Stimulated activated CD8-positive, alpha-beta memory T cell treated with anti-CD3 and anti-CD28 coated beads, Interleukin-4, amount 100 ng/mL, for 4 hours (primary cell): ENCODE measurements around the gene CD96.
"Not testable (repeated sequence)": the region's sequence is repeated elsewhere in the genome, so short reads cannot be mapped to it uniquely, and the experiment has no call there.

Experiments used
- DNase-seq, 2 donors: peaks; one replicate each; pipeline ENCODE4 v3.0.0-alpha.2; 2020; ENCODE audit warnings: low read depth in 2 of 2, low spot score in 1 of 2

CD96 gene

GRCh38 chr3:111548756-111549155 is 6.8 kb downstream of the CD96 start:
- no peak for DNase-seq

- DNase-seq, result not testable (repeated sequence)
These were observed 19.9 kb downstream of the CD96 start for GRCh38 chr3:111561902-111562301.

DNA sequence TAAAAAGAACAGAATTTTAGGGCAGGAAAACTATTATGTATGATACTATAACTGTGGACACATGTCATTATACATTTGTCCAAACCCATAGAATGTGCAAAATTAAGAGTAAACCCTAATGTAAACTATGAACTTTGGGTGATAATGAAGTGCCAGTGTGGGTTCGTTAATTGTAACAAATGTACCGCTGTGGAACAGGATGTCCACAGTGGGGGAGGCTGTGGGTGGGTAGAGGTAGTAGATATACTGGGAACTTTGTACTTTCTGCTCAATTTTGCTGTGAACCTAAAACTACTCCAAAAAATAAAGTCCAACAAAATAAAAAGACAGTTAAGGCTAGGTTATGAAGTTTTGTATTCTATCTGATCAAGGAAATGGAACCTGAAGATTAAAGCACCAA is 24.8 kb downstream of the CD96 start:
- DNase-seq, result no peak

- DNase-seq, result no peak
These were observed 26.4 kb downstream of the CD96 start for GRCh38 chr3:111568355-111568754.

DNA sequence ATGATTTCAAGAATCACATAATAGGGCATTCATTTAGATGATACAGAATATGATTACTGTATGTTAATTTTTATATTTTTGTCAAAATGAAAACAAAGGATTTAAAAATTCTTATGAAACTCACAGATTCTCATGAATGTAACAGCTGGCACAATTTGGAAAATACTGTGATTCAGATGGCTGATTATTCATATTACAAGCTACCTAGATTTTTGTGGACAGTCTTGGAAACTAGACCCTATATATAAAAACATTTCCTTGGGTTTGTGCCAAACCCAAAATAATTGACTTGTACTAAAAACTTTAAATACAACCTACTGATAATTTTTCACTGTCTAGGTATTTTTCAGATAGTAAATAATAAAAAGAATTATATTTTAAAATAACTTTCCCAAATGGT is 26.9 kb downstream of the CD96 start:
- DNase-seq, result no peak

GRCh38 chr3:111570404-111571030 is 28.5 kb downstream of the CD96 start:
- no peak for DNase-seq

- DNase-seq, result no peak
These were observed 29.3 kb downstream of the CD96 start for GRCh38 chr3:111571282-111571681.

GRCh38 chr3:111571907-111572460 is 30.0 kb downstream of the CD96 start:
- no peak for DNase-seq

DNA sequence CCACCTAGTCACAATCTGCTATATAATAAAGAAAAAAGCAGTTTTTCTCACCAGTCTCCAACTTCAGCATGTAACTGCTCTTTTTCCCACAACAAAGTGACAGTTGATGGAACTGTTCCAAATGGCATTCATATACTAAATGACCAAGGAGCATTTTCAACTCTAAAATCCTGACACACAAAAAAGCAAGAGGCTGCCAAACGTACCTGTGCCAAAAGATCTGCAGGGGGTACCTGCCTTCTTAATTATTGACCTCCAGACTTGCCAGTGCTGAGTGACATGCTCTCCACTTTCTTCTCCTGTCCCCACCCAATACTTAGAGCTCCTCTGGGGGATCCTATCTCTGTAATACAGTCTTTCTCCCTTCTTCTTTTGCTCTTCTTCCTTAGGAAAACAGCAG is 35.1 kb downstream of the CD96 start:
- no peak for DNase-seq

GRCh38 chr3:111577798-111578685 is 36.0 kb downstream of the CD96 start:
- DNase-seq, result no peak

DNA sequence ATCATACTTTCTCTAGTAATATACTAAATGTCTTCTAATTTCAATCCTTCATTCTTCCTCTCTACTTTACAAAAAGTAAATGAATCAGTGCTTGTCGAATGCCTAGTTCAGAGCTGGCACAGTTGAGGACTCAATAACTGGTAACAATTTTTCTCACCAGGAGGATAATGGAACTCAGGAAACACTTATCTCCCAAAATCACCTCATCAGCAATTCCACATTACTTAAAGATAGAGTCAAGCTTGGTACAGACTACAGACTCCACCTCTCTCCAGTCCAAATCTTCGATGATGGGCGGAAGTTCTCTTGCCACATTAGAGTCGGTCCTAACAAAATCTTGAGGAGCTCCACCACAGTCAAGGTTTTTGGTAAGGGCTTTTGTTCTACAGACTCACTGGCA is 36.9 kb downstream of the CD96 start:
- DNase-seq, result no peak

DNA sequence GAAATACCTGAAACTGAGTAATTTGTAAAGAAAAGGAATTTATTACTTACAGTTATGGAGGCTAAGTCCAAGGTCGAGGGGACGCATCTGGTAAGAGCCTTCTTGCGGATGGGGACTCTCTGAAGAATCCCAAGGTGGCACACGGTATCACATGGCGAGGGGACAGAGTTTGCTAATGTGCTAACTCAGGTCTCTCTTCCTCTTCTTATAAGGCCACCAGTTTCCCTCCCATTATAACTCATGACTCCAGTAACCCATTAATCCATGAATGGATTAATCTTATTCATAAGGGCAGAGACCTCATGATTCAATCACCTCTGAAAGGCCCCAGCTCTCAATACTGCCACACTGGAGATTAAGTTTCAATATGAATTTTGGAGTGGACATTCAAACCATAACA is 37.5 kb downstream of the CD96 start:
- DNase-seq, result no peak

- no peak for DNase-seq
These were observed 39.6 kb downstream of the CD96 start for GRCh38 chr3:111581403-111582119.

DNA sequence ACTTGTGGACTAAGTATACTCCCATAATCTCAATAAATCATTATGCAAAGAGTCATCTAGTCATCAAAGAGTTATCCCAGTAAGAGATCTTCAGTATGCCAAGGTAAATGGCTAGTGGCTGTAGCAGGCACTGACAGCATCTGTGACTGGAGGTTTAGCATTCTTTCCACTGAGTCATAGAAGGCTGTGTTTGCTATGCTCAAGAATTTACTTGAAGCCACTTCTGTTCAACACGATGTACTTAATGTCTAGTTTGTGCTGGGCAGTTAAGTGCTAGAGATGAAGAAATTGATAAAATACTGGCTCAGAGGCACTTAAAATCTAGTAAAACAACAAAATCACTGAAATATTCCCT is 40.1 kb downstream of the CD96 start:
- no peak for DNase-seq

DNA sequence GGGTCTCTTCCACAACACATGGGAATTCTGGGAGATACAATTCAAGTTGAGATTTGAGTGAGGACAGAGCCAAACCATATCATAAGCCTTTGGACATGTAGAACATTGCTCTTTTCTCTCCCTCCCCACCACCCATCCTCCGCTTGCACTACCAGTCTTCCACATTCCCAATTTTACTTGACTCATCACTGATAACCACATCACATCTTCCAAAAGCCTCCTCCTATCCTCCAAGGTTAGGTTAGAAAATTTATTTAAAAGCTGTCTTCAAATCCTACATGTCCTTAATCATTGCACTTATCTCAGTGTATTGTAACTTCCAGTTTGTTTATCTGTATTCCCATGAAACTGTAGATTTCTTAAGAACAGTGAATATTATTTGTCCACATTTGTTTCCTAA is 42.7 kb downstream of the CD96 start:
- no peak for DNase-seq

DNA sequence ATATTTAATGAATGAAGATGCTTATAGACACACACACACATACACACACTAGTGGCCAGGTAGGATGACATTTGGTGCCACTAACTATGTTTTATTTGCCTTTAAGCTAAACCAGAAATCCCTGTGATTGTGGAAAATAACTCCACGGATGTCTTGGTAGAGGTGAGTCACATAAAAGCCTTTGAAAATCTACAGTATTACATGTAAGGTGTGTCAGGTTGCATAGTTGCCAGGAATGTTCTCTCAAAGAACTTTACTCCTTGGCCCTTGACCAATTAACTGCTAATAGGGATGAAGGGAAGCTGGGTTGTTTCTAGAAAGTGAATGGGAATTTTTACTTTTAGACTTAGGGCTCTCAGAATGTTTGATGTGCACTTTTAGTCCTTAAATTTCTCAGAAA is 43.2 kb downstream of the CD96 start:
- no peak for DNase-seq

DNA sequence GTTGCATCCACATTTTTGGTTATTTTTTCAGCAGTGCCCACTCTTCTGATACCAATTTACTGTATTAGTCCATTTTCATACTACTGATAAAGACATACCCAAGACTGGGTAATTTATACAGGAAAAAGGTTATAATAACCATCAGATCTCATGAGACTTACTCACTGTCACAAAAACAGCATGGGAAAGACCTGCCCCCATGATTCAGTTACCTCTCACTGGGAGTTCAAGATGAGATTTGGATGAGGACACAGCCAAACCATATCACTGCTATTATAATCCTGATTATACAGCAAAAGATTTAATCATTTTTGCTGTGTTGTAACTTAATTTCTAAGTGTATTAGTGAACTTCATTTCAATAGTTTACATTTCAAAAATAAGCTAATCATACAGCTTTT is 46.5 kb downstream of the CD96 start:
- DNase-seq, result no peak

- no peak for DNase-seq
These were observed 47.5 kb downstream of the CD96 start for GRCh38 chr3:111589303-111590142.

GRCh38 chr3:111590143-111590491 is 48.1 kb downstream of the CD96 start:
- DNase-seq, result no peak

DNA sequence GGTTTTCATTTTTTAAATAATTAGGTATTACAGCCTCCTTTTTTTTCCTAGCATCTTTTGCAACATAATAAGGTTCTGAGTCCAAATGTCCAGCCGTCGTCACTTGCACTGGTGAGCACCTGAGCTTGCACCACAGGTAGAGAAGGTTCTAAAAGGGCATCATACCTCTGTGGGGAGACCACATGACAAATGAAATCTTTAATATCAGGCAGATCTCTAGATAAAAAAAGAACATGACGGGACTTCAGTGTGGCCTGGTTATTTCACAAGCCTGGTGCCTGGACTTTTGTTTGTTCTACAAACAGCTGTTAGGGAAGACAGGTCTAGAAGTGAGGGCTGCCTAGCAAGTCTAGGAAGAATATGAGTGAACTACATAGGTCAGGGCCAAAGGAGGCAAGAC is 49.6 kb downstream of the CD96 start:
- DNase-seq, result no peak

GRCh38 chr3:111592143-111592542 is 50.1 kb downstream of the CD96 start:
- no peak for DNase-seq
